HG03378 (cell line): Measurements from ENCODE around the gene AXIN1.
A peak's percentile ranks its signal among the peaks of the same experiment; 100 is the strongest.
"Not testable (repeated sequence)": the region's sequence is repeated elsewhere in the genome, so short reads cannot be mapped to it uniquely, and the experiment has no call there.

Experiments used
- ATAC-seq: cut with Tn5 transposase; IDR thresholded peaks from one replicate; pipeline ENCODE4 v1.9.1; 2021; ENCODE audit warnings: mild to moderate bottlenecking, moderate library complexity; ENCODE audit not compliant: unreplicated experiment

The AXIN1 gene

GRCh38 chr16:352547-353403, at the start of gene AXIN1:
AXIN1 (minus strand) TSS chr16:352723; CDS start chr16:347025, 5,698 bp downstream.
- no peak for ATAC-seq

- peak; percentile 38 for ATAC-seq
Observed at GRCh38 chr16:401468-402348, 49.2 kb upstream of the AXIN1 start, which contains the start of gene DECR2. DECR2 (plus strand) TSS chr16:401885; CDS start chr16:401964, 79 bp downstream.

GRCh38 chr16:400061-400591, 47.6 kb upstream of the AXIN1 start:
- no peak for ATAC-seq

GRCh38 chr16:399340-400019, 47.0 kb upstream of the AXIN1 start:
- no peak for ATAC-seq

GRCh38 chr16:398561-399339, 46.2 kb upstream of the AXIN1 start:
- no peak for ATAC-seq

- no peak for ATAC-seq
Observed at GRCh38 chr16:397736-398332, 45.3 kb upstream of the AXIN1 start.

GRCh38 chr16:397135-397661, 44.7 kb upstream of the AXIN1 start, which contains the start of gene NME4:
NME4 (plus strand) TSS chr16:397199; CDS start chr16:397223, 24 bp downstream.
- ATAC-seq = no peak

- no peak for ATAC-seq
Observed at GRCh38 chr16:396605-397004, 44.1 kb upstream of the AXIN1 start.

GRCh38 chr16:396199-396598, 43.7 kb upstream of the AXIN1 start:
- no peak for ATAC-seq

GRCh38 chr16:392450-393030, 40.0 kb upstream of the AXIN1 start:
- no peak for ATAC-seq

GRCh38 chr16:391885-392335, 39.4 kb upstream of the AXIN1 start:
- ATAC-seq = no peak

- ATAC-seq = no peak
Observed at GRCh38 chr16:389352-389751, 36.8 kb upstream of the AXIN1 start.

- ATAC-seq = not testable (repeated sequence)
Observed at GRCh38 chr16:387761-388666, 35.5 kb upstream of the AXIN1 start.

- no peak for ATAC-seq
Observed at GRCh38 chr16:386641-387156, 34.2 kb upstream of the AXIN1 start.

- peak; percentile 40 for ATAC-seq
Observed at GRCh38 chr16:383326-384051, 31.0 kb upstream of the AXIN1 start.

GRCh38 chr16:381789-382717, 29.5 kb upstream of the AXIN1 start, which contains the start of gene PGAP6:
PGAP6 (minus strand) TSS chr16:381978; CDS start chr16:381821, 157 bp downstream.
- no peak for ATAC-seq
